HCT116 (cell line): ENCODE data around the gene PPM1F. TPM values are rescaled to one million over a fixed set of nuclear protein-coding genes. Genes with fewer than 3 reads are reported as not detected.

Experiments used
- ATAC-seq: fragments of 200-7000 bp; cut with Tn5 transposase; 2 replicates; pipeline ENCODE4 v1.9.1; 2020; ENCODE audit warnings: mild to moderate bottlenecking, moderate library complexity
- BruUV-seq: library from RNA; stranded (reverse); fragments of 400-500 nt; replicated peaks from 2 replicates; lab custom pipeline; 2021; lab: Mats Ljungman, UMichigan
- CTCF ChIA-PET: fragments of 300-600 bp; sonication (Branson Sonifier 250); formaldehyde crosslinking; loops from one replicate; lab custom pipeline; 2021; ENCODE audit warnings: antibody characterized with exemption; lab: Charles Lee
- POLR2A ChIA-PET: fragments of 300-600, 350-600 bp; sonication (Branson Sonifier 250); formaldehyde crosslinking; loops from one replicate; lab custom pipeline; 2021; ENCODE audit warnings: antibody characterized with exemption; lab: Charles Lee
- RAD21 ChIA-PET, 2 experiments: fragments of 300-600 bp; sonication (Branson Sonifier 250); formaldehyde crosslinking; loops; one replicate each; lab custom pipeline; 2023; ENCODE audit warnings: low total read pairs in 2 of 2; ENCODE audit not compliant: uncharacterized antibody in 2 of 2, unreplicated experiment in 2 of 2, low non-redundant PET in 1 of 2; lab: Charles Lee
- DNase-seq: peaks from one replicate; pipeline ENCODE4 v3.0.0-alpha.2; 2010; ENCODE audit warnings: low read depth, low spot score
- H2AFZ ChIP-seq: fragments of 200-600 bp; shearing (Covaris generic), sonication (generic); 2 replicates; pipeline ENCODE4 v1.6.1; 2017; ENCODE audit warnings: low read depth, mixed run types, mixed read lengths, antibody characterized with exemption, low read length; ENCODE audit not compliant: poor library complexity, severe bottlenecking
- H3K27ac ChIP-seq: 2 replicates; pipeline ENCODE4 v1.5.1; 2012; ENCODE audit warnings: low read depth, low read length
- H3K27me3 ChIP-seq: fragments of 200-600 bp; sonication (generic); 2 replicates; pipeline ENCODE4 v1.6.1; 2016; ENCODE audit warnings: mixed run types, low read length, mixed read lengths; ENCODE audit not compliant: insufficient read depth
- H3K36me3 ChIP-seq, 2 experiments: fragments of 200-500 bp in 1 of 2; fragments of 200-600 bp in 1 of 2; sonication (Bioruptor generic) in 1 of 2; sonication (generic) in 1 of 2; 2 replicates each; pipeline versions ENCODE4 v1.5.1 to v1.6.1; 2014 to 2016; ENCODE audit warnings: low read length in 2 of 2, inconsistent platforms in 1 of 2, mixed read lengths in 1 of 2, mixed run types in 1 of 2; ENCODE audit not compliant: insufficient read depth in 2 of 2, control insufficient read depth in 1 of 2
- H3K4me1 ChIP-seq, 2 experiments: fragments of 200-600 bp in 1 of 2; sonication (generic) in 1 of 2; 2 replicates each; pipeline versions ENCODE4 v1.5.1 to v1.6.1; 2012 to 2017; ENCODE audit warnings: low read length in 2 of 2, inconsistent platforms in 1 of 2, mild to moderate bottlenecking in 1 of 2, mixed read lengths in 1 of 2, mixed run types in 1 of 2, moderate library complexity in 1 of 2; ENCODE audit not compliant: insufficient read depth in 2 of 2, control insufficient read depth in 1 of 2
- H3K4me2 ChIP-seq: fragments of 200-600 bp; sonication (generic); 2 replicates; pipeline ENCODE4 v1.6.1; 2017; ENCODE audit warnings: mixed run types, low read length, mixed read lengths
- H3K4me3 ChIP-seq, 2 experiments: fragments of 200-600 bp in 1 of 2; sonication (generic) in 1 of 2; replicated peaks in 1 of 2; 2 replicates each; pipeline ENCODE4 v1.5.1; 2011 to 2016; ENCODE audit warnings: low read length in 2 of 2, control low read depth in 1 of 2, low read depth in 1 of 2, mild to moderate bottlenecking in 1 of 2, mixed read lengths in 1 of 2, mixed run types in 1 of 2
- H3K79me2 ChIP-seq: fragments of 200-600 bp; sonication (generic); 2 replicates; pipeline ENCODE4 v1.6.1; 2017; ENCODE audit warnings: mild to moderate bottlenecking, mixed run types, low read length, moderate library complexity, mixed read lengths; ENCODE audit not compliant: insufficient read depth
- H3K9ac ChIP-seq: fragments of 200-600 bp; sonication (generic); 2 replicates; pipeline ENCODE4 v1.6.1; 2016; ENCODE audit warnings: low read length, mixed read lengths
- H3K9me2 ChIP-seq: fragments of 200-600 bp; sonication (generic), shearing (Covaris generic); 2 replicates; pipeline ENCODE4 v1.6.1; 2017; ENCODE audit warnings: mixed run types, mild to moderate bottlenecking, moderate library complexity; ENCODE audit not compliant: insufficient read depth
- H3K9me3 ChIP-seq, 2 experiments: fragments of 200-500 bp in 1 of 2; fragments of 200-600 bp in 1 of 2; sonication (Bioruptor generic) in 1 of 2; sonication (generic) in 1 of 2; 2 replicates each; pipeline ENCODE4 v1.6.1; 2014 to 2017; ENCODE audit warnings: low read length in 2 of 2, mixed read lengths in 2 of 2, inconsistent platforms in 1 of 2, low read depth in 1 of 2, mild to moderate bottlenecking in 1 of 2, mixed run types in 1 of 2, moderate library complexity in 1 of 2; ENCODE audit not compliant: control insufficient read depth in 1 of 2, insufficient read depth in 1 of 2
- H4K20me1 ChIP-seq: fragments of 200-600 bp; sonication (generic), shearing (Covaris generic); 2 replicates; pipeline ENCODE4 v1.6.1; 2017; ENCODE audit warnings: mixed run types, mild to moderate bottlenecking, moderate library complexity; ENCODE audit not compliant: insufficient read depth
- CBX3 ChIP-seq: IDR thresholded peaks from 2 replicates; pipeline ENCODE4 v1.6.1; 2012; ENCODE audit warnings: low read depth
- CEBPB ChIP-seq: IDR thresholded peaks from 2 replicates; pipeline ENCODE4 v1.6.1; 2012; ENCODE audit warnings: low read depth
- EGR1 ChIP-seq: IDR thresholded peaks from 2 replicates; pipeline ENCODE4 v1.6.1; 2012; ENCODE audit warnings: low read depth
- ELF1 ChIP-seq: IDR thresholded peaks from 2 replicates; pipeline ENCODE4 v1.6.1; 2012; ENCODE audit warnings: low read depth, borderline replicate concordance
- EZH2 ChIP-seq: fragments of 200-600 bp; sonication (generic); IDR thresholded peaks from 2 replicates; pipeline ENCODE4 v1.6.1; 2017; ENCODE audit warnings: antibody characterized with exemption, mixed run types
- EZH2phosphoT487 ChIP-seq: fragments of 200-600 bp; IDR thresholded peaks from 2 replicates; pipeline ENCODE4 v1.6.1; 2018; ENCODE audit warnings: antibody characterized with exemption, borderline replicate concordance
- FOSL1 ChIP-seq: IDR thresholded peaks from 2 replicates; pipeline ENCODE4 v1.6.1; 2012; ENCODE audit warnings: low read depth
- JUND ChIP-seq: IDR thresholded peaks from 2 replicates; pipeline ENCODE4 v1.6.1; 2012
- POLR2A ChIP-seq: IDR thresholded peaks from 2 replicates; pipeline ENCODE4 v1.7.0; 2011; ENCODE audit warnings: borderline replicate concordance; ENCODE audit not compliant: insufficient read depth, insufficient read length; ENCODE audit errors: extremely low read depth
- RAD21 ChIP-seq: IDR thresholded peaks from 2 replicates; pipeline ENCODE4 v1.6.1; 2012; ENCODE audit warnings: low read depth, mild to moderate bottlenecking
- SIN3A ChIP-seq: IDR thresholded peaks from 2 replicates; pipeline ENCODE4 v1.6.1; 2012; ENCODE audit warnings: low read depth
- TCF7L2 ChIP-seq: IDR thresholded peaks from 2 replicates; pipeline ENCODE4 v1.7.0; 2011; ENCODE audit warnings: borderline replicate concordance, inconsistent platforms; ENCODE audit not compliant: insufficient read depth, insufficient read length; ENCODE audit errors: extremely low read depth
- YY1 ChIP-seq: IDR thresholded peaks from 2 replicates; pipeline ENCODE4 v1.6.1; 2011; ENCODE audit warnings: low read length, low read depth, moderate library complexity, mild to moderate bottlenecking; ENCODE audit not compliant: insufficient replicate concordance; ENCODE audit errors: extremely low read depth
- ZFX ChIP-seq: fragments of 450-650 bp; IDR thresholded peaks from 2 replicates; pipeline ENCODE4 v1.6.1; 2017
- ZNF274 ChIP-seq: fragments of 200-500 bp; sonication (Bioruptor generic); IDR thresholded peaks from 2 replicates; pipeline ENCODE4 v1.6.1; 2014; ENCODE audit warnings: mild to moderate bottlenecking, low read depth, low read length, inconsistent platforms
- intact Hi-C: fragments of 100-400 bp; cut with micrococcal nuclease; formaldehyde crosslinking; loops from 2 replicates; pipeline ENCODE4 v1.10.0; 2022
- total RNA-seq: library from RNA; stranded (reverse); gene quantifications from one replicate; pipeline ENCODE4 v1.2.1, GENCODE V29; 2021; ENCODE audit not compliant: unreplicated experiment
- TF ChIP-seq, protein P1 (sequence below): IDR thresholded peaks from 2 replicates; pipeline ENCODE4 v1.6.1; 2012
- TF ChIP-seq, protein P2 (sequence below), 3 experiments: fragments of 200-600 bp in 1 of 3; sonication (generic) in 1 of 3; IDR thresholded peaks in 2 of 3; conservative IDR thresholded peaks in 1 of 3; 2 replicates each; pipeline ENCODE4 v1.5.1; 2012 to 2017; ENCODE audit warnings: low read depth in 2 of 3, low read length in 2 of 3, antibody characterized with exemption in 1 of 3, borderline replicate concordance in 1 of 3, control low read depth in 1 of 3, mild to moderate bottlenecking in 1 of 3, mixed read lengths in 1 of 3, mixed run types in 1 of 3, moderate library complexity in 1 of 3; ENCODE audit not compliant: insufficient read depth in 1 of 3
- TF ChIP-seq, protein P3 (sequence below): IDR thresholded peaks from 2 replicates; pipeline ENCODE4 v1.6.1; 2012
- TF ChIP-seq, protein P4 (sequence below): IDR thresholded peaks from 2 replicates; pipeline ENCODE4 v1.6.1; 2012; ENCODE audit warnings: low read depth

PPM1F gene
- total RNA-seq, 1 experiment from 2014 or later, result 27.3 TPM

DNA sequence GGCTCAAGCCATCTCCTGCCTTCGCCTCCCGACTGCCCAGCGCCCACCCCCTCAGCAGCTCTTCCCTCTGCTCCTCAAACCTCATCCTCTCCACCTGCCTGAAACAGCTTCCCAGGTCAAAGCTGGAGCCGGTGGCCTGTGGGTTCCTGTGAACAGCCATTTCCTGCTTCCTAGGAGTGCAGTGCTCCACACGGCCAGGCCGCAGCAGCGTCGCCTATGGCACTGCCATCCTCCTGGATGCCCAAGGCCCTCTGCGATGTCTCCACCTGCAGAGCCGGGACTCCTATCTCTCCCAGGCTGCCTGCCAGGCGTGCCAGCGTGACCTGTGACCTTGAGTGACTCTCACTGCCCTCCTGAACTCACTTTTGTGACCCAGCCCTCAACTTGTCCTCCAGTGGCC is 24.6 kb downstream of the PPM1F start:
- BruUV-seq, result no TSS peak
- Histone ChIP-seq H3K9me2 (no peaks in the 10 kb centered on the region), H3K4me2 (no peak overlapping the region), H3K9ac (no peak overlapping the region), H3K4me3 (no peak overlapping the region), H3K36me3 (peaks cover 13 to 17% of the 10 kb centered on the region in 2 experiments; a peak in 3 of 4 replicates), H3K4me1 (no peaks in the 10 kb centered on the region), H3K9me3 (no peaks in the 10 kb centered on the region), H3K79me2 (no peaks in the 10 kb centered on the region), H4K20me1 (no peaks in the 10 kb centered on the region), H2AFZ (no peak overlapping the region), H3K27ac (no peak overlapping the region), H3K27me3 (no peaks in the 10 kb centered on the region)
- no peak for ATAC-seq
- intact Hi-C loops, result no loop called here
- ChIA-PET RAD21 (no interaction called here), POLR2A (no interaction called here), CTCF (interaction anchor here (1.2 kb wide), 1 partner anchor 10 kb away, joined by 6 read pairs; no protein-coding TSS in a partner anchor)
- no peak for DNase-seq
- TF ChIP-seq FOSL1, result no peak
- TF ChIP-seq EZH2phosphoT487, result no peak
- TF ChIP-seq ELF1, result no peak
- TF ChIP-seq ZNF274, result no peak
- TF ChIP-seq, protein P1, sequence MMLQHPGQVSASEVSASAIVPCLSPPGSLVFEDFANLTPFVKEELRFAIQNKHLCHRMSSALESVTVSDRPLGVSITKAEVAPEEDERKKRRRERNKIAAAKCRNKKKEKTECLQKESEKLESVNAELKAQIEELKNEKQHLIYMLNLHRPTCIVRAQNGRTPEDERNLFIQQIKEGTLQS, result no peak
- TF ChIP-seq, protein P2, sequence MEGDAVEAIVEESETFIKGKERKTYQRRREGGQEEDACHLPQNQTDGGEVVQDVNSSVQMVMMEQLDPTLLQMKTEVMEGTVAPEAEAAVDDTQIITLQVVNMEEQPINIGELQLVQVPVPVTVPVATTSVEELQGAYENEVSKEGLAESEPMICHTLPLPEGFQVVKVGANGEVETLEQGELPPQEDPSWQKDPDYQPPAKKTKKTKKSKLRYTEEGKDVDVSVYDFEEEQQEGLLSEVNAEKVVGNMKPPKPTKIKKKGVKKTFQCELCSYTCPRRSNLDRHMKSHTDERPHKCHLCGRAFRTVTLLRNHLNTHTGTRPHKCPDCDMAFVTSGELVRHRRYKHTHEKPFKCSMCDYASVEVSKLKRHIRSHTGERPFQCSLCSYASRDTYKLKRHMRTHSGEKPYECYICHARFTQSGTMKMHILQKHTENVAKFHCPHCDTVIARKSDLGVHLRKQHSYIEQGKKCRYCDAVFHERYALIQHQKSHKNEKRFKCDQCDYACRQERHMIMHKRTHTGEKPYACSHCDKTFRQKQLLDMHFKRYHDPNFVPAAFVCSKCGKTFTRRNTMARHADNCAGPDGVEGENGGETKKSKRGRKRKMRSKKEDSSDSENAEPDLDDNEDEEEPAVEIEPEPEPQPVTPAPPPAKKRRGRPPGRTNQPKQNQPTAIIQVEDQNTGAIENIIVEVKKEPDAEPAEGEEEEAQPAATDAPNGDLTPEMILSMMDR (IDR thresholded peaks at IDR 0.05 in 2 of 3, conservative IDR thresholded peaks at IDR 0.05 in 1 of 3; ENCODE audit: borderline replicate concordance in 1 of 3, insufficient read depth in 1 of 3, low read depth in 2 of 3, low read length in 2 of 3), result no peak
- TF ChIP-seq, protein P3, sequence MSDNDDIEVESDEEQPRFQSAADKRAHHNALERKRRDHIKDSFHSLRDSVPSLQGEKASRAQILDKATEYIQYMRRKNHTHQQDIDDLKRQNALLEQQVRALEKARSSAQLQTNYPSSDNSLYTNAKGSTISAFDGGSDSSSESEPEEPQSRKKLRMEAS, result no peak
- no peak for TF ChIP-seq YY1
- TF ChIP-seq EZH2, result no peak
- no peak for TF ChIP-seq JUND
- TF ChIP-seq CBX3, result no peak
- no peak for TF ChIP-seq POLR2A
- no peak for TF ChIP-seq RAD21
- TF ChIP-seq, protein P4, sequence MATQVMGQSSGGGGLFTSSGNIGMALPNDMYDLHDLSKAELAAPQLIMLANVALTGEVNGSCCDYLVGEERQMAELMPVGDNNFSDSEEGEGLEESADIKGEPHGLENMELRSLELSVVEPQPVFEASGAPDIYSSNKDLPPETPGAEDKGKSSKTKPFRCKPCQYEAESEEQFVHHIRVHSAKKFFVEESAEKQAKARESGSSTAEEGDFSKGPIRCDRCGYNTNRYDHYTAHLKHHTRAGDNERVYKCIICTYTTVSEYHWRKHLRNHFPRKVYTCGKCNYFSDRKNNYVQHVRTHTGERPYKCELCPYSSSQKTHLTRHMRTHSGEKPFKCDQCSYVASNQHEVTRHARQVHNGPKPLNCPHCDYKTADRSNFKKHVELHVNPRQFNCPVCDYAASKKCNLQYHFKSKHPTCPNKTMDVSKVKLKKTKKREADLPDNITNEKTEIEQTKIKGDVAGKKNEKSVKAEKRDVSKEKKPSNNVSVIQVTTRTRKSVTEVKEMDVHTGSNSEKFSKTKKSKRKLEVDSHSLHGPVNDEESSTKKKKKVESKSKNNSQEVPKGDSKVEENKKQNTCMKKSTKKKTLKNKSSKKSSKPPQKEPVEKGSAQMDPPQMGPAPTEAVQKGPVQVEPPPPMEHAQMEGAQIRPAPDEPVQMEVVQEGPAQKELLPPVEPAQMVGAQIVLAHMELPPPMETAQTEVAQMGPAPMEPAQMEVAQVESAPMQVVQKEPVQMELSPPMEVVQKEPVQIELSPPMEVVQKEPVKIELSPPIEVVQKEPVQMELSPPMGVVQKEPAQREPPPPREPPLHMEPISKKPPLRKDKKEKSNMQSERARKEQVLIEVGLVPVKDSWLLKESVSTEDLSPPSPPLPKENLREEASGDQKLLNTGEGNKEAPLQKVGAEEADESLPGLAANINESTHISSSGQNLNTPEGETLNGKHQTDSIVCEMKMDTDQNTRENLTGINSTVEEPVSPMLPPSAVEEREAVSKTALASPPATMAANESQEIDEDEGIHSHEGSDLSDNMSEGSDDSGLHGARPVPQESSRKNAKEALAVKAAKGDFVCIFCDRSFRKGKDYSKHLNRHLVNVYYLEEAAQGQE, result no peak
- no peak for TF ChIP-seq EGR1
- no peak for TF ChIP-seq SIN3A
- TF ChIP-seq CEBPB, result no peak
- TF ChIP-seq TCF7L2, result no peak
- TF ChIP-seq ZFX, result no peak
